Measurements from ENCODE around the gene GAS7.

- TF ChIP-seq CTCF (conservative IDR thresholded peaks at IDR 0.05 in 1 of 2, IDR thresholded peaks at IDR 0.05 in 1 of 2; ENCODE audit: extremely low read depth in 1 of 2, insufficient read depth in 1 of 2, low read depth in 1 of 2, low read length in 2 of 2) (no peak), EZH2 (IDR thresholded peaks at IDR 0.05; ENCODE audit: borderline replicate concordance, low read length) (no peak)
Measured at GRCh38 chr17:10186771-10187410, 11.5 kb downstream of the GAS7 start.
